HG02763 (cell line): ENCODE measurements around the gene EFEMP1.

Source experiments
- ATAC-seq: cut with Tn5 transposase; IDR thresholded peaks from one replicate; pipeline ENCODE4 v1.9.1; 2021; ENCODE audit warnings: mild to moderate bottlenecking, moderate library complexity; ENCODE audit not compliant: unreplicated experiment

Gene EFEMP1

GRCh38 chr2:55923091-55923981 lies at the start of gene EFEMP1:
EFEMP1 (minus strand) TSS chr2:55923782; CDS start chr2:55922440, 1,342 bp downstream.
- peak; percentile 46 for ATAC-seq

GRCh38 chr2:55970500-55970899 lies 46.9 kb upstream of the EFEMP1 start:
- ATAC-seq: no peak

GRCh38 chr2:55968941-55969340 lies 45.4 kb upstream of the EFEMP1 start:
- ATAC-seq: no peak

- ATAC-seq: no peak
Observed at GRCh38 chr2:55966401-55967118, 43.0 kb upstream of the EFEMP1 start.

- ATAC-seq: no peak
Observed at GRCh38 chr2:55965966-55966365, 42.4 kb upstream of the EFEMP1 start.

GRCh38 chr2:55965276-55965675 lies 41.7 kb upstream of the EFEMP1 start:
- no peak for ATAC-seq

- no peak for ATAC-seq
Observed at GRCh38 chr2:55962915-55963314, 39.3 kb upstream of the EFEMP1 start.

GRCh38 chr2:55961318-55961911 lies 37.8 kb upstream of the EFEMP1 start:
- no peak for ATAC-seq

- no peak for ATAC-seq
Observed at GRCh38 chr2:55958756-55959155, 35.2 kb upstream of the EFEMP1 start.

GRCh38 chr2:55957142-55957541 lies 33.6 kb upstream of the EFEMP1 start:
- ATAC-seq: no peak

GRCh38 chr2:55954306-55955035 lies 30.9 kb upstream of the EFEMP1 start:
- no peak for ATAC-seq

GRCh38 chr2:55952415-55952814 lies 28.8 kb upstream of the EFEMP1 start:
- no peak for ATAC-seq

- no peak for ATAC-seq
Observed at GRCh38 chr2:55951533-55951932, 28.0 kb upstream of the EFEMP1 start.

- ATAC-seq: no peak
Observed at GRCh38 chr2:55949613-55950012, 26.0 kb upstream of the EFEMP1 start.

GRCh38 chr2:55949211-55949610 lies 25.6 kb upstream of the EFEMP1 start:
- ATAC-seq: no peak

- no peak for ATAC-seq
Observed at GRCh38 chr2:55948176-55948923, 24.8 kb upstream of the EFEMP1 start.

GRCh38 chr2:55947752-55948151 lies 24.2 kb upstream of the EFEMP1 start:
- ATAC-seq: no peak

GRCh38 chr2:55946793-55947192 lies 23.2 kb upstream of the EFEMP1 start:
- ATAC-seq: no peak

- no peak for ATAC-seq
Observed at GRCh38 chr2:55943466-55943865, 19.9 kb upstream of the EFEMP1 start.

GRCh38 chr2:55936351-55936750 lies 12.8 kb upstream of the EFEMP1 start:
- ATAC-seq: no peak
